Measurements from ENCODE around the gene CYTH1.
A peak's percentile ranks its signal among the peaks of the same experiment; 100 is the strongest.
"Not testable (repeated sequence)": the region's sequence is repeated elsewhere in the genome, so short reads cannot be mapped to it uniquely, and the experiment has no call there.

CYTH1 gene

DNA sequence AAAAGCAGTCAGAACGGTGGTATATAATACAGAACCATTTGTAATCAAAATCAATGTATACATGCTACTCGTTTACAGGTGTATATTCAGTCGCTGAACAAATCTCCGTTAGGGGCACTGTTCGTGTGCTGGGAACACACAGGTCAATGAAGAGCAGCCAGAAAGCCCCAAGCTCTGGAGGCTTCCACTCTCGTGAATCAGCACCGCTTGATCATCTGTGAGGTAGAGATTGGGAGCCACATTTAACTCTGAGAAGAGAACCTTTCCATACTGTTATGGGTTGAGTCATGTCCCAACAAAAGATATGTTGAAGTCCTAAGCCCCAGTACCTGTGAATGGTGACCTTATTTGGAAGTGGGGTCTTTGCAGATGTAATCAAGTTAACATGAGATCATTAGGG, 5.4 kb upstream of the CYTH1 start:
- no peak for DNase-seq (ENCODE audit: low read depth)

DNA sequence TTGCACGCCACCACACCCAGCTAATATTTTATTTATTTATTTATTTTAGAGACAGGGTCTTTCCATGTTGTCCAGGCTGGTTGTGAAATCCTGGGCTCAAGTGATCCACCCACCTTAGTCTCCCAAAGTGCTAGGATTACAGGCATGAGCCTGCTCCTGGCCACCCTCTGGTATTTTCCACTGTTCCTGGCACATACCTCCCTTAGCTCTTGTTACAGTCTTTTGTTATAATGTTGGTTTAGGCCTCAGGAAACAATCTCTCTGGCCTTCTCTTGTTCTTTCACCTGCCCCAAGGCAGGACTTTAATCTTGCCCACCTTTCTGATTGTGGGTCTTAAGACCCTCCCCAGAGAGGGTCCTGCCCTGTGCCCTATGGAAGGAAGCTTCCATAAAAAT, 3.6 kb upstream of the CYTH1 start:
- no peak for DNase-seq (ENCODE audit: low read depth)

DNA sequence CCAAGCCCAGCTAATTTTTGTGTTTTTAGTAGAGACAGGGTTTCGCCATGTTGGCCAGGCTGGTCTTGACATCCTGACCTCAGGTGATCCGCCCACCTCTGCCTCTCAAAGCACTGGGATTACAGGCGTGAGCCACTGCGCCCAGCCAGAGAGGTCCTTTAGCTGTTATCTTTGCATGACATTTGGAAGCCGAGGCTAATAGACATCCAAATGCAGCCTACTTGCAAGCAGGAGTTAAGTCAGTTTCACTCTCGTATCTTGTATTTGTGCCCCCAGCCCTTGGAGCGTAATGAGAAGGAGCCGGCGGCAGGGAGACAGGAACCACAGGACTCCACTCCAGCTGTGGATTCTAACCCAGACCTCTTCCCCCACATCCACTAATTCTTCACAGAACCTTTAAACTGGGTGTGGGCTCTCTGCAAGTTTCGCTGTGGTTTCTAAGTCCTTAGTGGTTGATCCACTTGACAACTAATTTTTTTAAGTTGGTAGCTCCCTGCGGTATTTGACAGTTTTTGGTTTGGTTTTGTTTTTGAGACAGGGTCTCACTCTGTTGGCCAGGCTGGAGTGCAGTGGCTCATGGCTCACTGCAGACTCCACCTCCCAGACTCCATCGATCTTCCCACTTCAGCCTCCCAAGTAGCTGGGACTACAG, 3.1 kb upstream of the CYTH1 start:
- no peak for DNase-seq (ENCODE audit: low read depth)

DNA sequence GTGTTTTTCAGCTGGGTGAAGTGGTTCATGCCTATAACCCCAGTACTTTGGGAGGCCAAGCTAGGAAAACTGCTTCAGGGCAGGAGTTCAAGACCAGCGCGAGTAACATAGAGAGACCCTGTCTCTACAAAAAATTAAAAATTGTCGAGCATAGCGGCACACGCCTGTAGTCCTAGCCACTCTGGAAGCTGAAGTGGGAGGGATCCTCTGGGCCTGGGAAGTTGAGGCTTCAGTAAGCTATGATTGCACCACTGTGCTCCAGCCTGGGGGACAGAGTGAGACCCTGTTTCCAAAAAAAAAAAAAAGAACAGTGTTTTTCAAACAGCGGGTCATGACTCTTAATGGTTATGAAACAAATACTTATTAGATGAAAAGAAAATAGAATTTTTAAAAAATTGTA, 2.3 kb upstream of the CYTH1 start:
- DNase-seq (ENCODE audit: low read depth), result no peak

DNA sequence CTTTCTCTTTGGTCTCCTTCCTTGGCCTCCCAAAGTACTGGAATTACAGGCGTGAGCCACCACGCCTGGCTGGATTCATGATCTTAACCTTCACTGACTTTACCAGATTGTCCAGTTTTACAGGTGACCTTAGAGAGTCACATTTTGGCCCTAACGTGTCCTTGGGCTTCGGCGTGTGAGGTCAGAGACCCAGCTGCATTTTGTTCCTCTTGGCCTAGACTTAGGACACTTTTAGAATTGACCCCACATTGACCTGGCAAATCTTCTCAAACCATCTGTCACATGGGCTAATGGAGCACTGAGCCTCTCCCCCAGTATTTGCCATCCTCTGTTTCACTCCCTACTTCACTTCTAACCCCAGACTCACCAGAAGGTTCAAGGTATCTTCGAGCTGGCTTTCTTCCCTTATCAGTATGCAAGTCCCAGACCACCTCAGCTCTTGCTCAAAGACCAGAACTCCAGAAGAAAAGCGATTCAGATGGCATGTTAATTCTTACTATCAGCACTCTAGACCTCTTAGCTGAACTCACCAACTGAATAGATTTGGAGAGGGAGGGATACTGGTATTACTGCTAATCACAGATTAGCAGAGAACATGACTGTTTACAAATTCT, 1.7 kb upstream of the CYTH1 start:
- DNase-seq (ENCODE audit: low read depth), result no peak

DNA sequence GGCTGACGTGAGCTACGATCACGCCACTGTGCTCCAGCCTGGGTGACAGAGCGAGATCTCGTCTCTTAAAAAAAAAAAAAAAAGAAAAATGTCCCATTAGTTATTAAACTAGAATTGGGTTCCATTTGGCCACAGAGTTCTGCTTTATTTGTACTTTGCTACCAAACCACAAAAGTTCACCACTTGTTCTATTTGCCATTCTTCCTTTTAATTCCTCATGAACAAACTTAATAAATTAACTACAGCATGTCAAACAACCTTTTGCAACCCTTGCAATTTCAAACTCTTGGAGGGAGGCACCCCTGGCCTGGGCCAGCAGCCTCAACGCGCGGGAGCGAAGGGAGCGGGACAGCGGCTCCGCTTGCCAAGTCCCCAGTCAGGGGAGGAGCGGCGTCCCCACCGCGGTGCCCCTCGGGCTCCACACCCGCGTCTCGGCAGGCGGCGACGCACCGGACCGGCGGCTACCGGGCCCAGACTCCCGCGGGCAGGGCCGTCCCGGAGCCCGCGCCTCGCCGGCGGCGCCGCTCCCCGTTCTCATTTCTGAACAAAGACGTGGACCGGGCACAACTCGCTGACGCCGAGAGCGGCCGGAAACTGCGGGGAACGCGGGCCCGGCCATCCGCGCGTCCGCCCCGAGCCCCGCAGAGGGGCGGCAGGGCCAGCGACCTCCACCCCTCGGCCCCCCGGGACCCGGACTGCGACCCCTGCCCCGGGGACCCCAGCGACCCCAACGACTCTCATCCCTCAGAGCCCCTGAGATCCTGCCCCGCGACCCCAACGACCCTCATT, 775 bp downstream of the CYTH1 start:
- DNase-seq (ENCODE audit: low read depth), result no peak

DNA sequence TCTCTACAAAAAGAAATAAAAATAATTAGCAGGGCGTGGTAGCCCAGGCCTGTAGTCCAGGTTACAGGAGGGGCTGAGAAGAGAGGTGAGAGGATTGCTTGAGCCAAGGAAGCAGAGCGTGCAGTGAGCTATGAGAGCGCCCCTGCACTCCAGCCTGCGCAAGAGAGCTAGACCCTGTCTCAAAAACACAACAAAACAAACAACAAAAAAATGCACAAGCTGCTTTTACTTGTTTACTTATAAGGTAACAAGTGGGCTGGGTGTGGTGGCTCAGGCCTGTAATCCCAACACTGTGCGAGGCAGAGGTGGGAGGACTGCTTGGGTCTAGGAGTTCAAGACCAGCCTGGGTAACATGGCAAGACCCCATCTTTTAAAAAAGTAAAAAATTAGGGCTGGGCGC, 1.7 kb downstream of the CYTH1 start:
- DNase-seq (ENCODE audit: low read depth), result no peak

DNA sequence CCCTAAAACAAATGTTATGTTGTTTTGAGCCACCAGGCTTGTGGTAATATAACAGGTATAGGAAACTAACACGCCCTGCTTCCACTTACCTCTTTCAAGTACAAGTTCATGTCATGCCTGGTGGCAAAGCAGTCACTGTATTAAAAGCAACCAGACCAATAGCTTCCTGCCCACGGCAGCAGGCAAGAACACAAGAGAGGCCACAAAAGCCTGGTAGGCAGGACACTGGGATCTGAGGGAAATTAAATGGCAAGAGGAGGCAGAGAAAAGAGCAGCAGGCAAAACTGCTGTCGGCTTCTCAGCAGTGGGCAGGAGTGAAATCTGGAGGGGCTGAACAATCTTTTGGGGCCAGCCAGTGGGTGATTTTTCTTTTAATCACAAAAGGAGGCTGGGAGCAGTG, 2.2 kb downstream of the CYTH1 start:
- DNase-seq (ENCODE audit: low read depth), result no peak

DNA sequence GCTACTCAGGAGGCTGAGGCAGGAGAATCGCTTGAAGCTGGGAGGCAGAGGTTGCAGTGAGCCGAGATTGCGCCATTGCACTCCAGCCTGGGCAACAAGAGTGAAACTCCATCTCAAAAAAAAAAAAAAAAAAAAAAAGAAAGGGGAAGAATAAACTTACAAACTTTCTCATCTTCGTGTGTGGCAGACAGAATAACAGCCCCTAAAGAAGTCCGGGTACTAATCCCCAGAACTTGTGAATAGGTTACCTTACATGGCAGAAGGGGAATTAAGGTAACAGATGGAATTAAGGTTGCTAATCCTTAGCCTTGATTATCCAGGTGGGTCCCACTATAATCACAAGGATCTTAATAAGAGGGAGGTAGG, 2.8 kb downstream of the CYTH1 start:
- DNase-seq (ENCODE audit: low read depth), result not testable (repeated sequence)

DNA sequence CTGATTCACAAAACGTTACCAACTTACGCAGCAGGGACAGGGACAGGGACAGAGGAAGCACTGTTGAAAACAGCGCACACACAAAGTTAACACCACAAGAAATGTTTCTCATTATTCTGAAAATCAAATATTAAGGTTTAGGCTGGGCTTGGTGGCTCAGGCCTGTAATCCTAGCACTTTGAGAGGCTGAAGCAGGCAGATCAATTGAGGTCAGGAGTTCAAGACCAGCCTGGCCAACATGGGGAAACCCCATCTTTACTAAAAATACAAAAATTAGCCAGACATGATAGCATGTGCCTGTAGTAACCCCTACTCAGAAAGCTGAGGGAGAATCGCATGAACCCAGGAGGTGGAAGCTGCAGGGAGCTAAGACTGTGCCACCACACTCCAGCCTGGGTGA, 4.2 kb downstream of the CYTH1 start:
- DNase-seq (ENCODE audit: low read depth), result no peak

DNA sequence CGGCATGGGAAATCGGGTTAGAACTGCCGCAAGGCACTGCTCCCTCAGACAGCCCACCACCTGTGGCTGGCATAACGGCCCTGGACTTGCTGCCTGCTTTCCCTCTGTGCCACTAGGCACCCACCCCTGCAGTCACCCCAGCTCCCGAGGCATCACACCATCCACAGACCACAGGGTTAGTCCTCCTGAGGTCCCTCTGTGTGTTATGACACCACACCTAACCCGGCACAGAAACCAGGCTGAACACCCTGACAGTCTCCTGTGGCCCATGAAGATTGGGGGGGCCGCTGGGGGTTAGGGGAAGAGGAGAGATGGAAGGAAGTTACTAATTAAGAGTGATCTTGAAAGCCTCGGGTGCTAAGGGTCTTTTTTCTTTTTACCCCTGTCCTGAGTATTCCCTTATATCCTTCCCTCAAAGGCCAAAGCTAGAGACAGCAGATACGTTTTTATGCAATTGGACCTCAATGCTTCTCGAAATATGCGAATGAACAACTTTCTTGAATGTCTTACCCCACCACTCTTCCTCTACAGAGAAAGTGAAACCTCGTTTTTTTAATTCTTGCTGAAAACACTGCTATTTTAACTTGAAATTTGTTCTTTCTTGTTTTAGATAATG, 7.0 kb downstream of the CYTH1 start:
- peak; percentile 54 for DNase-seq (ENCODE audit: low read depth)

DNA sequence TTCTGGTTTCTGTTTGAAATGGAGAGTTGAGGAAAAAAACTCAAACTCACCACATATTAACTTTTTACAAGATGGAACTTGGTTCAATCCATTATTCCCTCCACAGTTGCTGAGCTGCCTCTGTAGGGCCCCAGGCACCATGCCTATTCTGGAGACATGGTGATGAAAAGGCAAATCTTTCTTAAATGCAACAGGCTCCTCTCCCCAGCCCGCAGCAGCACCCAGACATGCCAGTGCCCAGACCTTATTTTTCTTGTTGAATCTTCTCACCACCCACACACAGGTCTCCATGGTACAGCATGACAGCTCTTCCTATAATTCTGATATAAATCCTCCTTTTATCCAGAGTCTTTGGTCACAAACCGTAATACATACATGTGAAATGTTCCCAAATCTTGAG, 7.6 kb downstream of the CYTH1 start:
- DNase-seq (ENCODE audit: low read depth), result no peak

DNA sequence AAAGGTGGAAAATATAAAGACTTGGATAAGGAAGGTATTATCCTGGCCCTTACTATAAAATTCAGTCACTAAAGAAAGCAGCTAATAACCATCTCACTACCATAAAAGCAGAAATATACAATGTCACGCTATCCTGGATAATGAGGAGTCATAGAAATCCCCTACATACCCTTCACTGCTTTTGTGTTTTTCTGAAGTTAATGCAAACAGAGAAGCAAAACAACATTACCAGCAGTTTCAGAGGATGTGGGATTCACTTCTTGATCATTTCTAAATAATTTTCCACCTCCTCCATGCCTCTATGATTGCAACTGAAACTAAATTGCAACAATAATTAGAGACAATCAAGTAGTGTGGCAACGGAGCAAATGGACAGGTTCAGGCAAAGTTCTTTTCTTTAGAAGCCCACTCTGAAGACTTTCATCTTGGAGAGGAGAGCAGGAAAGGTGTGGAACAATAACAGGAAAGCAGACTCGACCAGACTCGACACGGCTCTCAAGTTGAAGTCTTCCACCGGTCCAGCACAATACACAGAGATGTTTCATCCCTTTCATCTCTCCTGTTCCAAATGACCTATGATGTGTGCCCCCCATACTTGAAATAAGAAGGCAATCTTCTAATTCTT, 10.2 kb downstream of the CYTH1 start:
- DNase-seq (ENCODE audit: low read depth), result no peak

DNA sequence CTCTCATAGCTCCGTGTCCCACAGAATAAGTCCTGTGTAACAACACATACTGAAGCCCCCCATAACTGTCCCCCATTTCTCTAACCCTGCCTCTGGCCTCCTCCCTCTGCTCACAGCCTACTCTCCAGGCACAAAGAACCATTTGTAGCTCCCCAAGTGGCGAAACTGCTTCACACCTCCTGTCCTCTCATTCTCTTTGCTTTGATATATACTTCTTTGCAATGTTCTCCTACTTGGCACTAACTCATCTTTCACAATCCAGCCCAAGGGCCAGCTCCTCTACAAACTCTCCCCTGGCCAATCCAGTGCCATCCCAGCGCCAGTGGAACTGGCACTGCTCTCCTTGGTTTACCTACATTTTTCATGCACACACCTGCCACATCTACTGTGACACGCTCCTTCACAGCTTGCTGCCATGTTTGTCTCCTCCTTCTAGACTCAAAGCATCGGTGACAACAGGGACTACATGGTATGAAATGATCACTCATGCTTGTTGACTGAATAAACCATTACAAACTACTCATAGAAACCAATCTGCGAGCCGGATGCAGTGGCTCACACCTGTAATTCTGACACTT, 12.8 kb downstream of the CYTH1 start:
- DNase-seq (ENCODE audit: low read depth), result no peak

DNA sequence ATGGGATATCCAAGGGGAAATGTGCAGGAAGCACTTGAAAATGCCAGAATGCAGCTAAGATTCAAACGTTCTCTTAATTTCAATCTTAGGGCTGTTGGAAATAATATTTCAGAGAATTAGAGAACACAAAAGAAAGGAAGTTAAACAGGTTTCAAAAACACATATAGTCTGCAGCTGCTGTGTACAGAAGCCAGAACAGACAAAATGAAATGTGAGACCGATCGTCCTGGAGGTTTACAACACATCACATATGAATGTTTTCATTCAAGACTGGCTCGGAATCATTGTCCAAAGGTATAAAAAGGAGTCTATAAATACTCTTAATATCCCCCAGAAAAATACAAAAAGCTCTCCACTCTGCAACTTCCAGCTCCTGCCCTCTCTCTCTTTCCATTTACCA, 14.3 kb downstream of the CYTH1 start:
- DNase-seq (ENCODE audit: low read depth), result no peak

DNA sequence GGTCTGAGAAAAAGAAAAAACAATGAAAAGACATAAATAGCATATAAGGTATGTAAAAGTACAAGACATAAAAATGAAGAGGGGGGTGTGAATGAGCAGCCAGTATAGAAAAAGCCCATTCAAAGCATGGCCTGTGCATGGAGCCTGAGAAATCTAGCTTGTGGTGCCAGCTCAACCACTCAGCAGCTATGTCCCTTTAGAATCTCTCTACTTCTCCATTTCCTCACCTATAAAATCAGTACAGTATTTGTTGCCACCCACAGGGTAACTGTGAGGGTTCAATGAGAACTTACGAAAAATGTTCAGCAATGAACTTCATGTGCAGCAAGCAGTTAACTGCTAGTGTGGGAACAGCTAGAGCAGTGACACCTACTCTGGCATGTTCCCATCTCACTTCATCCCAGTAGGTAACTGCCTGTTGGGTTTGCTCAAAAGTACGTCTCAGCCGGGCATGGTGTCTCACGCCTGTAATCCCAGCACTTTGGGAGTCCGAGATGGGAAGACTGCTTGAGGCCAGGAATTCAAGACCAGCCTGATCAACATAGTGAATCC, 15.3 kb downstream of the CYTH1 start:
- no peak for DNase-seq (ENCODE audit: low read depth)

DNA sequence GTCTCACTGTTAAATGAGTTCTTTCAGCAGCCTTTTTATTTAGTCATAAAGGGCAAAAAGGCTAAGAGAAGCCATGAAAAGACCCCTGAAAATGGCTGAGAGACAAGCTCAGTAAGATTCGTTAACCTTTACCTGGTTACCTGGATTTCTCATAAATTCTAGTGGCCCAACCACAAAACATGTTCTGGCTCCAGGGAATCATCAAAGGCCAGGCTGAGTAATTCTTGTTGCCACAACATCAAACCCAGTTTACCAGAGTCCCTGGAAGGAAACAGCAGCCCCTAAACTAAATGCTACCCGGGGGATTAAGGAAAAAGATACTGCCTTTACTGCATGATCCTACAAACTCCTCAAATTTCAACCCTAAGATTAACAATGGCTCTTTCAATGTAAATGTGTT, 15.8 kb downstream of the CYTH1 start:
- no peak for DNase-seq (ENCODE audit: low read depth)

DNA sequence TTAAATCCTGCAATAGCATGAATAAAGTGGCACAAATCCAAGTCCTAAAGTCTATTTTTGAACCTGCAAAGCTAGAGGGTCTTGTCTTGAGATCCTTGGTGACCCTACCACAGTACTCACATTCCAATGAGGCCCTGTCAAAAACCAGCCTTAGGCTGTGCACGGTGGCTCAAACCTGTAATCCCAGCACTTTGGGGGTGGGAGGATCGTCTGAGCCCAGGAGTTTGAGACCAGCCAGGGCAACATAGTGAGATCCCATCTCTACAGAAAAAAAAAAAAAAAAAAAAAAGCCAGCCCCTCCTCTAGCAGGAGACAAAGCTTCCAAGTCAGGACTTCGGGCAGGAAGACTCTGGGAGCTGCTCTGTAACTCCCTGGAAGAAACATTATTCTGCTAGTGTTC, 16.3 kb downstream of the CYTH1 start:
- no peak for DNase-seq (ENCODE audit: low read depth)

DNA sequence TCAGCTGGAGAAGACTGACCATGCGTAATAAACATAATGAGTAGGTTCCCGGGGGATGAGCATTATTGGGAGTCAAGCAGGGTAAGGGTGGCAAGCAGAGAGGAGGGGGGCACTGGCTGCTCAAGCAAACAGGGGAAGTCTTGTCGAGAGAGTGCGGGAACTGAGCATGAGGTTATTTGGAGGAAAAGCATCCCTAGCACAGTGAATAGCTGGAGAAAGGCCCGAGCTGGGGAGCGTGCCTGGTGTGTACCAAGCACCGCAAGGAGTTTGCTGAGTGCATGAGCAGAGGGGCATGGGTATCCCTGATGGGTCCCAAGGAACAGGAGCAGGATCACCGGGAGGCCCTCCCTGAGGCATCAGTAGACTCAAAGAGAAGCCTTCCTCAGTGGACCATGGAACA, 17.2 kb downstream of the CYTH1 start:
- DNase-seq (ENCODE audit: low read depth), result no peak

DNA sequence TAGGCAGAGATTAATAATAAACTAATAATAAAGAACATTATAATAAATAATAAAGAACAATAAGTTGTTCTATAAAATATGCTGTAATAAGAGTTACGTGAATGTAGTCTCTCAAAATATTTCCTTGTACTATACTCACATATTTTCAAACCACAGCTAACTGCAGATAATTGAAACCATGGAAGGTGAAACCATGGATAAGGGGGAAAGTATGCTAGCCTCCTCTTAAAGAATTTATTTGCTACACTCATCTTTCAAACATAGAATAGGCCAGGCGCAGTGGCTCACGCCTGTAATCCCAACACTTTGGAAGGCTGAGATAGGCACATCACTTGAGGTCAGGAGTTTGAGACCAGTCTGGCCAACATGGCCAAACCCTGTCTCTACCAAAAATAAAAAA, 18.5 kb downstream of the CYTH1 start:
- DNase-seq (ENCODE audit: low read depth), result no peak

DNA sequence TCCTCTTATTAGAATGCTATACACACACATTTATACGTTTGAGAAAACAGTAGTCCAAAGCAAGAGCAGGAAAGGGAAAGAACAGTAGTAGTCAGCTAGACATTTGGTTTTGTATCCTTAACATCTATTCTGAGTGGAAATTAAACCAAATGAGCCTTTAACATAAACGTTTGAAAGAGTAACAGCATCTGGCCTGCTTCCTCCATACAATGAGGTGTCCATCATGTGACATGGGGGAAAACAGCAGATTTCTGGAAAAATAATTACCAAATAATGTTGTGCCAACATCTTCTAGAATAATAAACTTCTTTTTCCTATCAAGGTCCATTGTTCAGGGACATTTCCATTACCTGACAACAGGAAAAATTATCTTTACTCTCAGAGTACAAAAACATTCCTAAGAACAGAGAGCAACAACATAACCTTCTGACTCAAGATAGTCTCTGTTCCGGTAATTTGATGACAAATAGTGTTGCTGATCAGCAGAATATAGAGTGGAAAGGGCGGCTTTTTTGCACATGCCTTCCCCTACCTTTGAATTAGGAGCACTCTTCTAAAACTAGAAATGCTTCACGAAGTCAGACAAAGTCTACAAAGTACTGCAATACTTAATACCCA, 20.2 kb downstream of the CYTH1 start:
- no peak for DNase-seq (ENCODE audit: low read depth)

DNA sequence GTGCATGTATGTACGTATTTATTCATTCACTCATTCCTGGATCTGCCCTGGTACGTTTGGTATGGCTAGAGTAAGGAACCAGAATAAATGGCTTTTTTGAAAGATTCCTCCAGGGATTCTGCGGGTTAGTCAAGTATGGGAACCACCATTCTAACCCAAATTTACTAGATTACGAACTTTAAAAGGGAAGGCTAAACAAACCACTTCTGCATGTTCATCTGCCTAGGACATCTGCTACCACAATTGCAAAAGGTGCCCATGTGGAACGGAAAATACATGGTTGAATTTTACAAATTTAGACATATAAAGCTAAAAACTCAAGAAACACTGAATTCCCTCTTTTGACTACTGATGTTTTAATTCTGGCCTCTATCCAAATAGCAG, 22.1 kb downstream of the CYTH1 start:
- no peak for DNase-seq (ENCODE audit: low read depth)
